ENCODE data around the gene FGFR3. TPM values are rescaled to one million over a fixed set of nuclear protein-coding genes. Genes with fewer than 3 reads are reported as not detected.

The FGFR3 gene
- total RNA-seq, 2 experiments from 2014 or later = 0.21 to 0.27 TPM

GRCh38 chr4:1821679-1822567 lies 28.8 kb downstream of the FGFR3 start:
- no peaks in the 10 kb centered on the region for H3K27me3 Mint-ChIP-seq
- peaks cover 36% of the 10 kb centered on the region for H3K36me3 Mint-ChIP-seq
- H3K4me1 Mint-ChIP-seq (ENCODE audit: low read depth) = no peaks in the 10 kb centered on the region
- no peak for DNase-seq
- no peak overlapping the region for H3K27ac Mint-ChIP-seq
- POLR2A ChIA-PET = no interaction called here
- intact Hi-C loops (cut with micrococcal nuclease) = no loop called here
- H3K4me3 Mint-ChIP-seq = no peak overlapping the region
- no peaks in the 10 kb centered on the region for H3K9me3 Mint-ChIP-seq
- CTCF ChIA-PET = no interaction called here

- no peak overlapping the region for H3K4me3 Mint-ChIP-seq
- peaks cover 31% of the 10 kb centered on the region for H3K36me3 Mint-ChIP-seq
- CTCF ChIA-PET = no interaction called here
- intact Hi-C loops (cut with micrococcal nuclease) = no loop called here
- H3K27me3 Mint-ChIP-seq = no peaks in the 10 kb centered on the region
- DNase-seq = no peak
- H3K9me3 Mint-ChIP-seq = no peaks in the 10 kb centered on the region
- no peak overlapping the region for H3K27ac Mint-ChIP-seq
- POLR2A ChIA-PET = no interaction called here
- H3K4me1 Mint-ChIP-seq (ENCODE audit: low read depth) = no peaks in the 10 kb centered on the region
These were observed 29.8 kb downstream of the FGFR3 start for GRCh38 chr4:1822568-1823544.

DNA sequence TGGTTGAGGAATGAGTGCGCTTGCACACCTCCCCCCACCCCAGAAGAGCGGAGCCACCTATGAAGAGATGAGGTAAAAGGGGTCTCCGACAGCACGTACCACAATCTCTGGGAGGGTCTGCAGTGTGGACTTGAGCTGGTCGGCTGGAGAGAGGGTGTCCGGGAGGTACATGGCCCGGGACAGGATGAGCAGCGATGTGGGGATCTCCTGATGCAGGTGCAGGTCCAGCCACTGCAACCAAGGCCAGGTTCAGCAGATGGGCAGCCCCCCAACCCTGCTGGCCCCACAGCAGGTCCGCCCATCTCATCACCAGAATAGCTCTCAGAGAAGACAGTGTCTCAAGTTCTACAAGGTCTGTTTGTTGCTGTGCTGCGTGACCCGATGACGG lies 30.4 kb downstream of the FGFR3 start:
- intact Hi-C loops (cut with micrococcal nuclease) = no loop called here
- POLR2A ChIA-PET = no interaction called here
- no peaks in the 10 kb centered on the region for H3K9me3 Mint-ChIP-seq
- CTCF ChIA-PET = interaction anchor here (0.6 kb wide), 1 partner anchor 72 kb away, joined by 3 read pairs; no protein-coding TSS in a partner anchor
- no peak for DNase-seq
- no peaks in the 10 kb centered on the region for H3K4me1 Mint-ChIP-seq (ENCODE audit: low read depth)
- H3K4me3 Mint-ChIP-seq = no peak overlapping the region
- H3K27ac Mint-ChIP-seq = no peak overlapping the region
- H3K36me3 Mint-ChIP-seq = peaks cover 29% of the 10 kb centered on the region
- H3K27me3 Mint-ChIP-seq = no peaks in the 10 kb centered on the region

GRCh38 chr4:1824746-1825145 lies 31.7 kb downstream of the FGFR3 start:
- Mint-ChIP-seq H3K27me3 (no peaks in the 10 kb centered on the region), H3K36me3 (peaks cover 28% of the 10 kb centered on the region), H3K27ac (no peak overlapping the region), H3K4me1 (ENCODE audit: low read depth) (no peaks in the 10 kb centered on the region), H3K4me3 (no peak overlapping the region), H3K9me3 (no peaks in the 10 kb centered on the region)
- intact Hi-C loops (cut with micrococcal nuclease) = no loop called here
- ChIA-PET POLR2A (no interaction called here), CTCF (no interaction called here)
- DNase-seq = no peak

DNA sequence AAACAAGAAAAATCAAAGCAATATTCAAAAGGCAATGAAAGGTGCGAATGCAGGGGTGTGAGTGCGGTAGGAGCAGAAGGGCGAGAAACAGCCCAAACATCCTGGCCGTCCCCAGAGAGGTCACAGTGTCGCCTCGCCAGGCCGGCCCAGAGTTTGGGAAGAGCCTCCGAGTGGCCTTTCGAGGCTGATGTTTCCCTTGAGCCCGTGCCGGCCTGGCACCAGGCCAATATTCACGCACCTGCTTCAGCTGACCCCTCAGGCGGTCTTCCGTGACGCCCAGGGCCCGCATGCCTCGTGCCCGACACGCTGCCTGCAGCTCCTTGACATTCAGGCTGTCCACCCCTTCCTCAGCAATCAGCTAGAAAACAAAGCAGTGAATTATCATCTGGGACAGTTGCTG lies 32.2 kb downstream of the FGFR3 start:
- CTCF ChIA-PET = no interaction called here
- POLR2A ChIA-PET = no interaction called here
- Mint-ChIP-seq H3K4me3 (no peak overlapping the region), H3K27me3 (no peaks in the 10 kb centered on the region), H3K9me3 (no peaks in the 10 kb centered on the region), H3K36me3 (peaks cover 29% of the 10 kb centered on the region), H3K4me1 (ENCODE audit: low read depth) (no peaks in the 10 kb centered on the region), H3K27ac (no peak overlapping the region)
- no peak for DNase-seq
- intact Hi-C loops (cut with micrococcal nuclease) = no loop called here

GRCh38 chr4:1826531-1827350 lies 33.6 kb downstream of the FGFR3 start:
- no peaks in the 10 kb centered on the region for H3K4me1 Mint-ChIP-seq (ENCODE audit: low read depth)
- peaks cover 30% of the 10 kb centered on the region for H3K36me3 Mint-ChIP-seq
- no peak overlapping the region for H3K27ac Mint-ChIP-seq
- no peaks in the 10 kb centered on the region for H3K27me3 Mint-ChIP-seq
- POLR2A ChIA-PET = no interaction called here
- H3K4me3 Mint-ChIP-seq = no peak overlapping the region
- DNase-seq = no peak
- intact Hi-C loops (cut with micrococcal nuclease) = no loop called here
- H3K9me3 Mint-ChIP-seq = no peaks in the 10 kb centered on the region
- CTCF ChIA-PET = interaction anchor here (1.0 to 1.3 kb wide), 2 partner anchors 73 to 79 kb away, joined by 3 read pairs; no protein-coding TSS in a partner anchor

DNA sequence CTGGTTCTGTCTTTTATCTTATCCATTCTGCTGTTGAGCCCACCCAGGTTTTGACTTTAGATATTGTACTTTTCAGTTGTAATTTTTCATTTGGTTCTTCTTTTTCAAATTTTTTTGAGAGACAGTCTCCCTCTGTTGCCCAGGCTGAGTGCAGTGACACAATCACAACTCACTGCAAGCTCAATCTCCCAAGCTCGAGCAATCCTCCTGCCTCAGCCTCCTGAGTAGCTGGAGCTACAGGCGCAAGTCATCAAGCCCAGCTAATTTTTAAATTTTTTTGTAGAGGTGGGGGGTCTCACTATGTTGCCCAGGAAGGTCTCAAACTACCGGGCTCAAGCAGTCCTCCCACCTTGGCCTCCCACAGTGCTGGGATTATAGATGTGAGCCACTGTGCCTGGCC lies 37.1 kb downstream of the FGFR3 start:
- H3K27me3 Mint-ChIP-seq = no peaks in the 10 kb centered on the region
- H3K9me3 Mint-ChIP-seq = no peaks in the 10 kb centered on the region
- POLR2A ChIA-PET = interaction anchor here (0.6 kb wide), 1 partner anchor 83 kb away, joined by 3 read pairs; no protein-coding TSS in a partner anchor
- no peak for DNase-seq
- no peak overlapping the region for H3K27ac Mint-ChIP-seq
- H3K4me3 Mint-ChIP-seq = no peak overlapping the region
- H3K36me3 Mint-ChIP-seq = peaks cover 26% of the 10 kb centered on the region
- CTCF ChIA-PET = no interaction called here
- H3K4me1 Mint-ChIP-seq (ENCODE audit: low read depth) = no peaks in the 10 kb centered on the region
- intact Hi-C loops (cut with micrococcal nuclease) = no loop called here

- intact Hi-C loops (cut with micrococcal nuclease) = no loop called here
- H3K9me3 Mint-ChIP-seq = no peaks in the 10 kb centered on the region
- no peak overlapping the region for H3K27ac Mint-ChIP-seq
- ChIA-PET POLR2A (interaction anchor here (0.6 kb wide), 1 partner anchor 84 kb away, joined by 3 read pairs; no protein-coding TSS in a partner anchor), CTCF (no interaction called here)
- no peaks in the 10 kb centered on the region for H3K4me1 Mint-ChIP-seq (ENCODE audit: low read depth)
- H3K4me3 Mint-ChIP-seq = no peak overlapping the region
- H3K27me3 Mint-ChIP-seq = no peaks in the 10 kb centered on the region
- DNase-seq = no peak
- H3K36me3 Mint-ChIP-seq = peaks cover 31% of the 10 kb centered on the region
These were observed 37.6 kb downstream of the FGFR3 start for GRCh38 chr4:1830642-1831228.

- Mint-ChIP-seq H3K36me3 (peaks cover 33% of the 10 kb centered on the region), H3K4me3 (no peak overlapping the region), H3K9me3 (no peaks in the 10 kb centered on the region), H3K27me3 (no peaks in the 10 kb centered on the region), H3K27ac (no peak overlapping the region), H3K4me1 (ENCODE audit: low read depth) (no peaks in the 10 kb centered on the region)
- ChIA-PET POLR2A (no interaction called here), CTCF (no interaction called here)
- intact Hi-C loops (cut with micrococcal nuclease) = no loop called here
- DNase-seq = no peak
These were observed 38.2 kb downstream of the FGFR3 start for GRCh38 chr4:1831331-1831730.

- H3K27me3 Mint-ChIP-seq = no peaks in the 10 kb centered on the region
- POLR2A ChIA-PET = no interaction called here
- H3K27ac Mint-ChIP-seq = no peak overlapping the region
- no peaks in the 10 kb centered on the region for H3K9me3 Mint-ChIP-seq
- DNase-seq = no peak
- no peak overlapping the region for H3K4me3 Mint-ChIP-seq
- peaks cover 35% of the 10 kb centered on the region for H3K36me3 Mint-ChIP-seq
- CTCF ChIA-PET = interaction anchor here (1.0 to 1.2 kb wide), 2 partner anchors 14 to 67 kb away, joined by 3 to 4 read pairs; no protein-coding TSS in a partner anchor
- intact Hi-C loops (cut with micrococcal nuclease) = no loop called here
- no peaks in the 10 kb centered on the region for H3K4me1 Mint-ChIP-seq (ENCODE audit: low read depth)
These were observed 39.6 kb downstream of the FGFR3 start for GRCh38 chr4:1832690-1833089.

DNA sequence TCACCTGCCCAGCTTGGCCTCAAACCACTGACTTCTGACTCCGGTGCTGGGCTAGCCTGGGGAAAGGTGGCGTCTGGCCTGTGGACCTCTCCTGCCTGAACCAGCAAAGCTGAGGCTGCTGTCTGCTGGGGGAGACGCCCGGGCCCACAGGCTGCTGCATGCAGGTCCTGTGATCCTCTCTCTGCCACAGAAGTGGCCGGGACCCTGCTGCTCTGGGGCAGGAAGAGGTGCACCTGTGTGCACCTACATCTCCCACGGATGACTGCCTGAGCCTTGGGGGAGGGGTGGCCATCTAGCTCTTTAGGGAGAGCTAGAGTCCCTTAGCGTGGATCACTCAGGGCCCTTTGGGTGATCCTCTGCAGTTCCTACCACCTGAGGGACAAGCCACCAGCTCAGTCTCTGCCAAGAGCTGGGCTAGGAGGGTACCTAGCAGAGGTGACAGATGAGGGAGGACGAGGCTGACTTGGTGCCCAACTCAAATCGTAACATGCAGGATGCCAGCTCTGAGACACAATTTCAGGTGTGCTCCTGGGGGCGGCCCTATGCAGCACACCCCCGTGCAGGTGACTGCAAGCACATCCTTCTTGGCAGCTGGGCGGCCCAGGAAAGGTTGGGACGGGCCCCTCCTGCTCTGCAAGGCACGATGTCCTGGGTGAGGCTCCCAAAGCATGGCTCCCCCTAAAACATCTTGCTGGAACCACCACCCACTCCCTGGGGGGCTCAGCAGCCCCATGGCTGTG lies 40.4 kb downstream of the FGFR3 start:
- Mint-ChIP-seq H3K36me3 (peaks cover 35% of the 10 kb centered on the region), H3K4me3 (no peak overlapping the region)

More for the DNA sequence above, 40.4 kb downstream of the FGFR3 start:
- H3K27me3 Mint-ChIP-seq = no peaks in the 10 kb centered on the region
- H3K9me3 Mint-ChIP-seq = no peaks in the 10 kb centered on the region
- no peak overlapping the region for H3K27ac Mint-ChIP-seq
- intact Hi-C loops (cut with micrococcal nuclease) = no loop called here
- CTCF ChIA-PET = interaction anchor here (1.0 to 1.2 kb wide), 2 partner anchors 15 to 85 kb away, joined by 3 read pairs; no protein-coding TSS in a partner anchor
- no peak for DNase-seq
- no peaks in the 10 kb centered on the region for H3K4me1 Mint-ChIP-seq (ENCODE audit: low read depth)
- POLR2A ChIA-PET = no interaction called here

Data from activated CD4-positive, alpha-beta memory T cell treated with anti-CD3 and anti-CD28 coated beads for 36 hours (primary cell).